ENCODE results near the gene GVQW3.

Gene GVQW3

GRCh38 chr11:76380977-76381719, at the start of gene GVQW3, which contains the start of gene THAP12:
Gene GVQW3, plus strand, starts transcription at chr11:76381323. Its CDS starts 506 bp downstream, at chr11:76381829.
Gene THAP12, minus strand, starts transcription at chr11:76381132. Its CDS starts 296 bp downstream, at chr11:76380836.
- peak; percentile 98 for DNase-seq (ENCODE audit: extremely low spot score)
- no peak for TF ChIP-seq LEF1 (IDR thresholded peaks at IDR 0.05; ENCODE audit: borderline replicate concordance)
- peak; percentile 83 for TF ChIP-seq L3MBTL2 (conservative IDR thresholded peaks at IDR 0.05)
- ChIA-PET CTCF (interaction anchor here (0.7 kb wide), 1 partner anchor 173 kb away, joined by 6 read pairs; no protein-coding TSS in a partner anchor), POLR2A (interaction anchor here (0.8 to 2.5 kb wide), 4 partner anchors 16 to 174 kb away, joined by 3 to 7 read pairs (median 4); partner anchors contain the start of gene EMSY)

- DNase-seq (ENCODE audit: extremely low spot score): no peak
- ChIA-PET CTCF (no interaction called here), POLR2A (no interaction called here)
- no peak for TF ChIP-seq LEF1 (IDR thresholded peaks at IDR 0.05; ENCODE audit: borderline replicate concordance)
- TF ChIP-seq CTBP1 (IDR thresholded peaks at IDR 0.05; ENCODE audit: borderline replicate concordance): no peak
- TF ChIP-seq HDGF (IDR thresholded peaks at IDR 0.05; ENCODE audit: borderline replicate concordance): no peak
- TF ChIP-seq ELF4 (IDR thresholded peaks at IDR 0.05): no peak
- no peak for TF ChIP-seq SP1 (IDR thresholded peaks at IDR 0.05)
- no peak for TF ChIP-seq ARNT (IDR thresholded peaks at IDR 0.05)
- TF ChIP-seq PKNOX1 (IDR thresholded peaks at IDR 0.05): no peak
- TF ChIP-seq SUZ12 (IDR thresholded peaks at IDR 0.05): no peak
- TF ChIP-seq NFRKB (IDR thresholded peaks at IDR 0.05): no peak
- TF ChIP-seq L3MBTL2 (conservative IDR thresholded peaks at IDR 0.05): no peak
- TF ChIP-seq FOXM1 (IDR thresholded peaks at IDR 0.05; ENCODE audit: borderline replicate concordance): no peak
Measured at GRCh38 chr11:76334826-76335389, 46.2 kb upstream of the GVQW3 start.

GRCh38 chr11:76335842-76336241, 45.3 kb upstream of the GVQW3 start:
- ChIA-PET POLR2A (no interaction called here), CTCF (no interaction called here)
- TF ChIP-seq ARNT (IDR thresholded peaks at IDR 0.05): no peak
- TF ChIP-seq FOXK2 (IDR thresholded peaks at IDR 0.05): no peak
- no peak for DNase-seq (ENCODE audit: extremely low spot score)

- no peak for DNase-seq (ENCODE audit: extremely low spot score)
- CTCF ChIA-PET: no interaction called here
- POLR2A ChIA-PET: no interaction called here
Measured at GRCh38 chr11:76336597-76336996, 44.5 kb upstream of the GVQW3 start.

GRCh38 chr11:76337469-76337868, 43.7 kb upstream of the GVQW3 start:
- POLR2A ChIA-PET: no interaction called here
- no peak for DNase-seq (ENCODE audit: extremely low spot score)
- no peak for TF ChIP-seq HDGF (IDR thresholded peaks at IDR 0.05; ENCODE audit: borderline replicate concordance)
- TF ChIP-seq L3MBTL2 (conservative IDR thresholded peaks at IDR 0.05): no peak
- no peak for TF ChIP-seq LEF1 (IDR thresholded peaks at IDR 0.05; ENCODE audit: borderline replicate concordance)
- TF ChIP-seq SP1 (IDR thresholded peaks at IDR 0.05): no peak
- no peak for TF ChIP-seq SUZ12 (IDR thresholded peaks at IDR 0.05)
- TF ChIP-seq CTBP1 (IDR thresholded peaks at IDR 0.05; ENCODE audit: borderline replicate concordance): no peak
- no peak for TF ChIP-seq FOXK2 (IDR thresholded peaks at IDR 0.05)
- no peak for TF ChIP-seq ARNT (IDR thresholded peaks at IDR 0.05)
- TF ChIP-seq PKNOX1 (IDR thresholded peaks at IDR 0.05): no peak
- TF ChIP-seq BHLHE40 (IDR thresholded peaks at IDR 0.05; ENCODE audit: borderline replicate concordance): no peak
- no peak for TF ChIP-seq ZNF384 (IDR thresholded peaks at IDR 0.05)
- no peak for TF ChIP-seq TARDBP (IDR thresholded peaks at IDR 0.05)
- TF ChIP-seq FOXA1 (IDR thresholded peaks at IDR 0.05): no peak
- no peak for TF ChIP-seq NFRKB (IDR thresholded peaks at IDR 0.05)
- CTCF ChIA-PET: no interaction called here

More at GRCh38 chr11:76336597-76336996, 44.5 kb upstream of the GVQW3 start:
- no peak for TF ChIP-seq TARDBP (IDR thresholded peaks at IDR 0.05)
- TF ChIP-seq FOXM1 (IDR thresholded peaks at IDR 0.05; ENCODE audit: borderline replicate concordance): no peak
- no peak for TF ChIP-seq FOXA1 (IDR thresholded peaks at IDR 0.05)
- TF ChIP-seq FOXK2 (IDR thresholded peaks at IDR 0.05): no peak
- TF ChIP-seq ZNF384 (IDR thresholded peaks at IDR 0.05): no peak

GRCh38 chr11:76337923-76338322, 43.2 kb upstream of the GVQW3 start:
- ChIA-PET POLR2A (no interaction called here), CTCF (no interaction called here)
- no peak for DNase-seq (ENCODE audit: extremely low spot score)
- no peak for TF ChIP-seq CTBP1 (IDR thresholded peaks at IDR 0.05; ENCODE audit: borderline replicate concordance)
- TF ChIP-seq TARDBP (IDR thresholded peaks at IDR 0.05): no peak
- no peak for TF ChIP-seq SUZ12 (IDR thresholded peaks at IDR 0.05)

GRCh38 chr11:76339221-76339620, 41.9 kb upstream of the GVQW3 start:
- ChIA-PET CTCF (no interaction called here), POLR2A (no interaction called here)
- TF ChIP-seq ARNT (IDR thresholded peaks at IDR 0.05): no peak
- no peak for TF ChIP-seq ELF4 (IDR thresholded peaks at IDR 0.05)
- TF ChIP-seq FOXK2 (IDR thresholded peaks at IDR 0.05): no peak
- TF ChIP-seq FOXA1 (IDR thresholded peaks at IDR 0.05): no peak
- TF ChIP-seq PKNOX1 (IDR thresholded peaks at IDR 0.05): no peak
- no peak for TF ChIP-seq TARDBP (IDR thresholded peaks at IDR 0.05)
- no peak for TF ChIP-seq SUZ12 (IDR thresholded peaks at IDR 0.05)
- TF ChIP-seq LEF1 (IDR thresholded peaks at IDR 0.05; ENCODE audit: borderline replicate concordance): no peak
- no peak for TF ChIP-seq CTBP1 (IDR thresholded peaks at IDR 0.05; ENCODE audit: borderline replicate concordance)
- TF ChIP-seq FOXM1 (IDR thresholded peaks at IDR 0.05; ENCODE audit: borderline replicate concordance): no peak
- TF ChIP-seq SP1 (IDR thresholded peaks at IDR 0.05): no peak
- TF ChIP-seq L3MBTL2 (conservative IDR thresholded peaks at IDR 0.05): no peak
- no peak for TF ChIP-seq HDGF (IDR thresholded peaks at IDR 0.05; ENCODE audit: borderline replicate concordance)
- TF ChIP-seq NFRKB (IDR thresholded peaks at IDR 0.05): no peak
- TF ChIP-seq BHLHE40 (IDR thresholded peaks at IDR 0.05; ENCODE audit: borderline replicate concordance): no peak
- no peak for TF ChIP-seq ZNF384 (IDR thresholded peaks at IDR 0.05)
- no peak for DNase-seq (ENCODE audit: extremely low spot score)
